Sigmoid colon (tissue), 4 donors: Measurements from ENCODE around the gene CRTC2.
A peak's percentile ranks its signal among the peaks of the same experiment; 100 is the strongest.

Source experiments
- CTCF ChIP-seq, 4 experiments: fragments of 450-650 bp in 3 of 4; fragments of 200-600 bp in 1 of 4; IDR thresholded peaks; one replicate each; pipeline ENCODE4 v1.5.1; 2016 to 2019; ENCODE audit warnings: antibody characterized with exemption in 4 of 4, mild to moderate bottlenecking in 3 of 4, moderate library complexity in 2 of 4
- POLR2A ChIP-seq, 2 donors: fragments of 450-650 bp; IDR thresholded peaks; one replicate each; pipeline ENCODE4 v1.6.1; 2016; ENCODE audit warnings: antibody characterized with exemption in 2 of 2, mild to moderate bottlenecking in 2 of 2, moderate library complexity in 2 of 2
- POLR2AphosphoS5 ChIP-seq, 4 donors: sonication (generic); formaldehyde crosslinking; IDR thresholded peaks; one replicate each; pipeline ENCODE4 v1.6.1; 2017; ENCODE audit warnings: antibody characterized with exemption in 4 of 4

GRCh38 chr1:153985341-153985912 lies 27.0 kb upstream of the CRTC2 start:
- TF ChIP-seq CTCF (IDR thresholded peaks at IDR 0.05) (no peak), POLR2AphosphoS5 (IDR thresholded peaks at IDR 0.05) (peak; percentile 8 to 46 (median 35)), POLR2A (IDR thresholded peaks at IDR 0.05) (no peak)
